ENCODE results near the gene SSBP1.

DNA sequence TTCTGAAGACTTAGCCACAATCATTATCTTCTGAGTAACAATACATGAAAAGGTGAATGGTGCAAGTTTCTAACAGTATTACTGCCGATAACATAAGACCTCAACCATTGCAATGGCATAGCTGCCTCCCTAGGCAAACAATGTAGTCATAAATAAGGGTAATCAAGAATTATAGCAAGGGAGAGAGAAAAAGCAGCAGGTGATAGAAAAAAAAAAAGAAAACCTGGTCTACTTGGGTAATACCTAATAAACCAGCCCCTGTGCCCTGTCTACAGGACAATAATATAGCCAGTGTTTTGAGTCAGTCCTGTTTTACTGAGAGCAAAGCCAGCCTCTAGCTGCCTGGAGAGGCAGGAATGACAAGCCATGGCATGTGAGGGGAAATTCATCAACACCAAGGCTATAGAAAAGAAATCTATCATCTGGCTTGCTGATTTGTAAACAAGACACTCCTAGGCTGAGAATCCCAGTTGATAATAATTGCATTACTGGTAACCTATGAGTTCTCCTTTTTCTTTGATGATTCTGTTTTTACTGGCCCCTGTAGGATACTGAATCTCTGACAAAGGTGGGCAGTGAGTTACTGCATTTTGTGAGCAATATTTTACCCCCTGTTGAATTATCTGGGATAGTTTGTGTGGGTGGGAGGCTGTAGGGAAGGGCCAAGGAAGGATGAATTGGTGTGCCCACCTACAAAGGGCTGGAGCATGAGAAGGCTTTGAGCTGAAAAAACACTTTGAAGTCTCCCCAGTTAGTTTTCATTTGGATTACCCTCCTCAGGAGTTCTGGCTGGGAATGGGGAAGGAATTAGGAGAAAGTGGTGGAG is 31.7 kb upstream of the SSBP1 start:
- no peak for TF ChIP-seq POLR2A (IDR thresholded peaks at IDR 0.05)
- TF ChIP-seq, protein P1, sequence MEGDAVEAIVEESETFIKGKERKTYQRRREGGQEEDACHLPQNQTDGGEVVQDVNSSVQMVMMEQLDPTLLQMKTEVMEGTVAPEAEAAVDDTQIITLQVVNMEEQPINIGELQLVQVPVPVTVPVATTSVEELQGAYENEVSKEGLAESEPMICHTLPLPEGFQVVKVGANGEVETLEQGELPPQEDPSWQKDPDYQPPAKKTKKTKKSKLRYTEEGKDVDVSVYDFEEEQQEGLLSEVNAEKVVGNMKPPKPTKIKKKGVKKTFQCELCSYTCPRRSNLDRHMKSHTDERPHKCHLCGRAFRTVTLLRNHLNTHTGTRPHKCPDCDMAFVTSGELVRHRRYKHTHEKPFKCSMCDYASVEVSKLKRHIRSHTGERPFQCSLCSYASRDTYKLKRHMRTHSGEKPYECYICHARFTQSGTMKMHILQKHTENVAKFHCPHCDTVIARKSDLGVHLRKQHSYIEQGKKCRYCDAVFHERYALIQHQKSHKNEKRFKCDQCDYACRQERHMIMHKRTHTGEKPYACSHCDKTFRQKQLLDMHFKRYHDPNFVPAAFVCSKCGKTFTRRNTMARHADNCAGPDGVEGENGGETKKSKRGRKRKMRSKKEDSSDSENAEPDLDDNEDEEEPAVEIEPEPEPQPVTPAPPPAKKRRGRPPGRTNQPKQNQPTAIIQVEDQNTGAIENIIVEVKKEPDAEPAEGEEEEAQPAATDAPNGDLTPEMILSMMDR (IDR thresholded peaks at IDR 0.05) = no peak

Measured in heart left ventricle (tissue), 13 donors.